Daoy (cell line): ENCODE measurements around the gene ST6GALNAC1. TPM values are rescaled to one million over a fixed set of nuclear protein-coding genes. Genes with fewer than 3 reads are reported as not detected.

ENCODE experiments used
- DNase-seq: peaks from one replicate; pipeline ENCODE4 v3.0.0-alpha.2; 2015; ENCODE audit warnings: low read depth
- total RNA-seq: library from RNA; depleted of rRNA; stranded (reverse); fragments of >200 nt; shearing (Covaris generic); gene quantifications from 2 replicates; pipeline ENCODE4 v1.2.3, GENCODE V29; 2014; rRNA removed

The ST6GALNAC1 gene
- total RNA-seq, 1 experiment from 2014 or later, result not detected

- no peak for DNase-seq
These were observed 62.0 kb downstream of the ST6GALNAC1 start for GRCh38 chr17:76581515-76581914.

GRCh38 chr17:76579281-76579680, 64.3 kb downstream of the ST6GALNAC1 start:
- DNase-seq, result no peak

DNA sequence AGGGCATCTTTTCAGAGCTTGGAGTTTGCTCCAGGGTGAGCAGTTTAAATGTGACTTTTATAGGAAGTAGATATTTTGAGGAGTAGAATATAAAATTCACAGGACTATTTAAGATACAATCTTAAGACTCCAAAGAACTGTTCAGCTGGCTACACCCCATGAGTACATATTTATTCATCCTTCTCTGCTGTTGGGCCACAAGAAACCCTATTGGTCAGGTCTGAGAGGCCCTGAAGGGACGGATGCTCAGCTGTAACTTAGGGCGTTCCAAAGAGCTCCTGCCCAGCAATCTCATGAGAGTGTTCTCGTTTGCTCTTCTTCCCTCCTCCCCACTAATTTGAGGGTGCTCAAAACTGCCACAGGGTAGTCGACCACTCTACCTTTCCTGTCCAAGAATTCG, 65.2 kb downstream of the ST6GALNAC1 start:
- DNase-seq, result no peak

- DNase-seq, result no peak
These were observed 65.7 kb downstream of the ST6GALNAC1 start for GRCh38 chr17:76577876-76578275.

GRCh38 chr17:76576189-76576588, 67.4 kb downstream of the ST6GALNAC1 start:
- DNase-seq, result no peak

GRCh38 chr17:76575570-76575969, 68.0 kb downstream of the ST6GALNAC1 start:
- DNase-seq, result no peak

Other genes starting within 250 kb of the ST6GALNAC1 start
- 19.2 and 24.7 TPM in 2 replicates for gene UBE2O, start 190.6 kb downstream of the ST6GALNAC1 start, total RNA-seq
- not detected in 2 replicates for gene AANAT, start 176.2 kb downstream of the ST6GALNAC1 start, total RNA-seq
- 26.6 and 35.5 TPM in 2 replicates for gene RHBDF2, start 142.3 kb downstream of the ST6GALNAC1 start, total RNA-seq
- 8.3 and 16.0 TPM in 2 replicates for gene CYGB, start 106.0 kb downstream of the ST6GALNAC1 start, total RNA-seq
- gene PRCD, start 103.7 kb downstream of the ST6GALNAC1 start, total RNA-seq, result 0.51 TPM in 1 of 2 replicates, not detected in the other
- gene ST6GALNAC2, start 57.9 kb downstream of the ST6GALNAC1 start, total RNA-seq, result 0.24 and 0.40 TPM in 2 replicates
- 166 and 171 TPM in 2 replicates for gene MXRA7, start 67.2 kb upstream of the ST6GALNAC1 start, total RNA-seq
- gene JMJD6, start 82.8 kb upstream of the ST6GALNAC1 start, total RNA-seq, result 36.2 and 38.9 TPM in 2 replicates
- gene METTL23, start 83.1 kb upstream of the ST6GALNAC1 start, total RNA-seq, result 29.4 and 36.5 TPM in 2 replicates
- 359 and 429 TPM in 2 replicates for gene SRSF2, start 93.6 kb upstream of the ST6GALNAC1 start, total RNA-seq
- 21.4 and 37.6 TPM in 2 replicates for gene MFSD11, start 94.4 kb upstream of the ST6GALNAC1 start, total RNA-seq
- gene MGAT5B, start 224.6 kb upstream of the ST6GALNAC1 start, total RNA-seq, result 4.1 and 5.4 TPM in 2 replicates